HL-60/S4 treated with retinoic acid at 250 ng/mL for 4 days and 3 days (cell line): ENCODE measurements around the gene MFNG.

Source experiments
- in situ Hi-C: fragments of 300-500 bp; cut with MboI; formaldehyde crosslinking; loops from 2 replicates; pipeline ENCODE4 v1.7.0; 2022; ENCODE audit warnings: low sequenced_read_pairs

Gene MFNG

DNA sequence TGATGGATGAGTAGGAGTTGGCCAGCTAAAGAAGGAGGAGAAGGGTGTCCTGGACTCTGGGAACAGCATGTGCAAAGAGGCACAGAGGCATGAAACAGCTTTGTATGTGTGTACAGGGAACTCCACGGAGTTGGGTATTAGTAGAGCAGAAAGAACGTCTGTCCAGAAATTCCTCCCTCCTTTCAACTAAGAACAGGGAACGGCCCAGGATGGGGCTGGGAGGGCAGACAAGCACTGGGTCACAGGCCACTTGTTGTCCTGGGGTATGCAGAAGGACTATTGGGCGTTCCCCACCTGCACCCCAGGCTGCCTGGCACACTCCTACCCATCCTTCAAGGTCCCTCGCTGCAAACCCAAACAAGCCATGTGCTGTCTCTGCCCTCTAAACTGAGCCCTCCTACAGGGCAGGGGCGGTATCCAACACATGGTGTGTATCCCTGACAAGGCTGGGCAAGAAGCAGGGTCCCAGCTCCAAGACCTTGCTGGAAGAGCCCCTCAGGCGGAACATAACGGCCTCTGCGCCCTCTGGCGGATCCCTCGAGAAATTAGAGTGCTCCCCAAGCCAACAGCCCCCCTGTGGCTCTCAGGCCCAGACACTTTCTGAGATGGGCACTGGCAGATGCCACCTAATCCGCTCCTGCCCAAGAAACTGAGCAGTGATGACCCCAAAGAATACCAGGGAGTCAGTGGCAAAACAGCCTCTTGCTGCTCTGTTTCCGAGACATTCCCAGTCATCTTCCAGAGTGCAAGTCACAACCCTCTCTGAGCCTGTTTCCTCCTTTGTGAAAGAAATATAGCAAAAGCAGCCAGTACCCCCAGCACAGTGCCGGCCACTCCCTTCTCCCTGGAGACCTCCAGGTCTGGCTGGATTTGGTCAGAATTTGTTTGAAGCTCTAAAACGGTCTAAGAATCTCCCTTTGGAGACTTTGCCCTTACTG, 57.3 kb downstream of the MFNG start:
- in situ Hi-C loops: no loop called here

DNA sequence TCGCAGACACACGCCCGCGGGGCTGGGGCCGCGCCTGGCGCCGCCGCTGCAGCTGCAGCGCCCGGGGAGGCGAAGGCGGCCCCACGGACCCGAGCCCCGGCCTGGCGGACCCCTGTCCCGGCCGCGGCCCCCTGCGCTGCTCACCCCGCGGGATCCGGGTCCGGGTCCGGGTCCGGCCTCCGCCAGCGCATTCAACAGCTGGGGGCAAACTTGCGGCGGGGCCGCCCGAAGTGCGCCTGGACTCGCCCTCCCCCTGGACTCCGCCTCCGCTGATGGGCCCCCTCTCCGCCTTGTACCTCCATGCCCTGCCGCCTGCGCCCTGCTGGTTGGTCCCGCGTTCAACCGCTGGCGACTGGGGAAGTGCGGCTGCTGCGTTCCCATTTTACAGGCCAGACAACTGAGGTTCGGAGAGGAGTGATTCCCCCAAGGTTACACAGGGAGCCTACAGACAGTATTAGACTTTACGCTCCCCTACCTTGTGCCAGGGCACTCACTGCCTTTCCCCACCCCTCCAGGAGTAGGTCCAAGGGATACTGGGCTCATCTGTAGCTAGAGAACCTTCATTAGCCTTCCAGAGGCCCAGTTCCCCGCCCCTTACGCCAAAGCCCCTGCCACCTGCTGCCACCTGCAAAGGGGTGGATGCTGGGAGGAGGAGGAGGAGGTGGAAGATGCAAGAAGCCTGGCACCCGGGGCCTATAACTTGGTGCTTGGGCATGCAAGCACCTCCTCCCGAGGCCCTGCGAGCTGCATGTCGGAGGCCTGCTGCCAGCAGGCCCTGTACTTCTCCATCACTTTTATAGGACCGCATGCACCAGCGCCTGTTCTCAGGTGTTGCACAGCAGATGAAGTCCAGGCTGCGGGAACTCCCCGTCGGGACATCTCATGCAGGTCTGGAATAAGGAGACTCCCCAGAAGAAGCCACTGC, 58.2 kb downstream of the MFNG start:
- in situ Hi-C loops: no loop called here

DNA sequence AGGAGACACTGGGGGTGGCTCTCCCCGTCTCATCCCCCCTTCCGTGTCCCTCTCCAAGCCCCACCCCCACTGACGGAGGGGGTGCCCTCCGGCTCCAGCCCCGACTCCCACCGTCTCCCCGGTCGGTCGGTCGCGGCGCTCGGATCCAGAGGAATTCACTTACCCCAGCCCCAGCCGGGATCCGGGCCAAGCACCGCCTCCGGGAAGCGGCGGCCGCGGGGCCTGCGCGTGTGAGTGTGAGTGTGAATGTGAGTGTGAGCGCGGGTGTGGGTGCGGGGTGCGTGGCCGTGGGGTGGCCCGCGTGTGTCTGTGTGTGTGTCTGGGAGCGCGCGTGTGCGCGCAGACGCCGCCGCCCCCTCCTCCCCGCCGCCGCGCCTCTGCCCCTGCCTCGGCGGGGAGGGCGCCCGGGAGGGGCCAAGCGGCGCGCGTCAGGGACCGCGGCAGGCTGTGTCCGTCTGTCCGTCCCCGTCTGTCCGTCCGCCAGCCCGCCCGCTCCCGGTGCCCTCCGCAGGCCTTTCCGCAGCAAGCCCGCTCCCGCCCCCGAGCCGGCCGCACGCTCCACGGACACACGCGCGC, 59.0 kb downstream of the MFNG start, which contains the start of gene ELFN2:
Gene ELFN2 (minus strand): TSS at position 345 of the 576 bp plus-strand sequence. CDS start 51,945 bp downstream, outside the sequence.
- in situ Hi-C loops: no loop called here

DNA sequence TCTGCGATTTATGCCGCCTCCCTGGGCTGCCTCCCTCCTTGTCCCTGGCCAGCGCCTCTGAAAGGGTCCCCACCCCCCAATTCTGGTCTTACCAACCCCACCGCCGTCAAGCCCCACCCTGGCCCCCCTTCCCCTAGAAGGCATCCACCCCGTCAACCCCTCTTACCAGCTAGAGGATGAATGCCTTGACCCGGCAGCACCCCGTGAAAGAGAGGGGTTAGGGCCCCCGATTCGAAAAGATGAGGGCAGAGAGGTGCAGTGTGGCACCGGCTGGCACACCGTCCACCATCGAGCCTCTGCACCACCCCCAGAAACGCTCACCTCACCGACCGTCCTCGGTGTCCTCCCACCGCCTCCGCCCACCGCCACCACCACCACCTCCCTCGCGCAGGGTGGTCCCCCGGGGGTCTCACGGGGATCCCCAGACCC, 59.5 kb downstream of the MFNG start:
- in situ Hi-C loops: no loop called here

DNA sequence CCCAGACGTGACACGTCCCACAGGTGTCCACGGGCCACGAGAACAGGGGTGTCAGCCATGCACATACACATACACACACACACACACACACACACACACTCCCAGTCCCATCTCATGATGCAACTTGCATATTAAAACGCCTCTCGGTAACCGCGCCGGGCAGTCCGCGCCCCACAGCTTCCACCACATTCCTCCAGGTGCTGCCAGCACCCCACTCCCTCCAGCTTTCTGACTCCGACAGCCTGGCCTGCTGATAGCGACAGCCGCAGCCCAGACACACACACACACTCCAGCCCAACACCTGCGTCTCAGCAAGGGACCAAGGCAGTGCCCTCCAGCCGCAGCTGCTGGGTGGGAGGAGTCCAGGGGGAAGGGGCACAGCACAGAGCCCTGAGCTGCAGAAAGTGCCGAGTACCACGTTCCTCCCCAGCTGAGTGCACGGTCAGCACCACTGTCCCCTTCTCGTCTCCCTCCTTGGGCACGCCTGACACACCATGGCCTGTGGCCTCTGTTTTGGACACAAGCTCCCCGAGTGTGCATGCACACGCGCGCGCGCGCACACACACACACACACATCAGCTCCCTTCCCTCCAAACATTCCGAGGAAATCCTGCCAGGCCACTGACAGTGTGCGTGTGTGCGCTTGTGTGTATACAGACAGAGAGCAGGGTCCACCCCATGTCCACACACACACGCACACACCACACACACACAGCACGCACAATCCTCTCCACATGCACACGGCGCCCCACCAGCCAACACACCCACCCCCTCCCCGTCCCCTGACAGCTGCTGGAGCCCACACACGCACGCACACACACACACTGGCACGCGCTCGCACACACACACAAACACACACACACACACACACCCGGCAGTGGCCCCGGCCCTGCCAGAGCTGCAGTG, 60.1 kb downstream of the MFNG start:
- in situ Hi-C loops: no loop called here

DNA sequence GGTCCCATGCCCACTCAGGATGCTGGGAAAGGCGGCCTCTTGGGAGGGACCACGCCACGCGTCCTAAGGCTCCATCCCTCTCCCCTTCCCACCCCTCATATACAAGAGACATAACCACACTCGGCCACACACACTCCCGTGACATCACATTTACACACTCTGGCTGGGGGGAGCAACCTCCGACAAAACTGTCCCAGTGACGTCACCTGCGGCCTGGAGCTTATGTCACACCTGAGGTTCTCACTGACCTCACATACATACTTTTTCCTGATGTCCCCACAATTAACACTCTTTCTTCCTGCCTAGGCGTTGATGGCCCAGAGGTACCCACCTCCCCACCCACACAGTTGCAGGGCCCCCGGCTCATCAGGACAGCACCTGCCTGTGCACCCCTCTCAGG, 60.8 kb downstream of the MFNG start:
- in situ Hi-C loops: no loop called here

DNA sequence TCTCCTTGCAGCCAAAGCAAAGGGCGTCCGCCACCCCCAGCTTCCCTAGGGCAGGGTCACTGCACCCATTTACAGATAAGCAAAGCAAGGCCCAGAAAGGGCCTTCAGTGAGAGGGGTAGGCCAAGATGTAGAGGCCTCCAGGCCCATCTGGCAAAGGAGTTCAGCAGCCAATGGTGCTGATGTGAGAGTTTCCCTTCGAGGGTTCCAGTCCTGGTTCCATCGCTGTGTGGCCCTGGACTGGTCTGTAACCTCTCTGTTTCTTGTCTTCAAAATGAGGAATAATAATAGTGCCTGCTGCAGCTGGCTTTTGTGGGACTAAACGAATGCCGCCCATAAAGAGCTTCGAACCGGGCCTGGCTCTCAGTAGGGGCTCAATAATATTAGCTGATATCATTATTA, 62.9 kb downstream of the MFNG start:
- in situ Hi-C loops: no loop called here

DNA sequence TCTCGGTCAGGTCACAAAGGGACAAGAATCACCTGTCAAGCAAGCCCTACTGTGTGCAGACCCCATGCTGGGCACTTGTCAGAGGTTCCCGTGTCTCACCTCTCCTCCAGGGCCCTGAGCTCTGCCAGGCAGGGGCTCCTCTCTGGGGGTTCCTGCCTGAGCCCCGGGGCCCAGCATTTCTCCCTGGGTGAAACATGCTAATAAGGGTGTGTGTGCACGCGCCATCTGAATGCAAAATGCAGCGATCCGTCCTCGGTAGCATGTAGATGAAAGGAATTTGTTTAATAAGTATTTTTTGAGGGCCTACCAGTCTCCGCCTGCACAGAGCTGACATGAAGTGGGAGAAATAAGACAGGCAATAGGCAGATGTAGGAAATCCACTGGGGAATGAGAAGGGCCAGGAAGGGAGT, 64.7 kb downstream of the MFNG start:
- in situ Hi-C loops: no loop called here

DNA sequence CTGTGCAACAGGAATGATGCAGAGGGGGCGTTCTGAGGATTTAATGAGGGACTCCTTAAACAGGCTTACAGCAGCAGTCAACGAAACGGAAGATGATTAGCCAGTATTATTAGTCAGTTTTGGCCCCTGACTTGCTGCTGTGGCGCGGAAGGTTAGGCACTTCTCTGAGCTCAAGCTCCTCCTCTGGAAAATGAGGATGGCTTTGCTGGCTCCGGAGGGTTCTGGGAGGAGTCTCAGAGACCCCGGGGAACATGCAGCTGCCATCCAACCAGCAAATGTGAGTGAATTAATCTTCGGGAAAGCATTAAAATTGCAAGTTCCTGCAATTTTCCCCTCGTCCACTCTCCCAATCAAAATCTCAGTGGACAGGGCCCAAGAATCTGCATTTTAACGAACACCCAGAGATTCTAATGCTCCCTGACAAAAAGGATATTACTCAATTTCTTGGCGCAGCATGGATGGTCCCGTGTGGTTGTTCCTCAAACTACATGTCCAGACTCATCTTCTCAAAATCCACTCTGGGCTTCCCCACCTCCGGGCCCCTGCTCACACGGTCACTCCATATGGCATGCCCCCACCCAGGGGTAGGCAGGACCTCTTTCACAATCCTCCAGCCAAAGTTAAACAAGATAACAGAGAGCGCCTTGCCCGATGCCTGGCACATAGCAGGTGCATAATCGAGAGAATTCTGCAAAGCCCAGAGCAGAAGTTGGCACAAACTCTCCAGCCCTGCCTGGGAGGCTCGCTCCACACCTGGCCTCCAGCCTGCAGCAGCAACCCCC, 65.3 kb downstream of the MFNG start:
- in situ Hi-C loops: no loop called here

DNA sequence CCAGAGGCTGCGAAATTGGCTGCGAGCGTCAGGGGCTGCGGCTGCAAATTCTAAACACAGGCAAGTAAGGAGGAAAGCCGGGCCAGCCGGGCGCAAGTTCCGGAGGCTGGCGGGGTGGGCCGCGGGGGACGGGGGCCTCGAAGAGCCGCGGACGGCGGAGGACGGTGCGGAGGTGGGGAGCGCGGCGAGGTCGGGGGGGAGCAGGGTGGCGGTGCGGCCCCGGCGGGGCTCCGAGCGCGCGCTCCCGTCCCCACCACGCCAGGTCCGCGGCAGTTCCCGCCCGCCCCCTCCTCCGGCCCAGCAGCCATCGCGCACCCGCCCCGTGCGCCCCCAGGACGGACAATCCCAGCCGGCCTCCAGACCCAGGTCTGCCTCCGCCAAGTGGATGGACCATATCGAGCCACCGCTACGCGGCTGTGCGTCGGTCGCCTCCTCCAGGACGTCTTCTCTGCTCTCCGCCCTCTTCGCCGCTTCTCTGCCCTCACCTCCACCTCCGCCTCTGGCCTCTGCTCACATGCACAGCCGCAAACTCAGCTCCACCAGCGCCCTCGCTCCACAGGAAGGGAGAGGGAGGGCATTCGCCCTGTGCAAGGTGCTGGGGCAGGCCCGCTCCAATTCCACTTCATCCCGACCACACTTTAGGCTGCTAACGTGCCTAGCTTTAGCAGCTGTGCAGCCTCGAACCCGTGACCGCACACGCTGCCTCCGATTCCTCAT, 66.1 kb downstream of the MFNG start:
- in situ Hi-C loops: no loop called here

DNA sequence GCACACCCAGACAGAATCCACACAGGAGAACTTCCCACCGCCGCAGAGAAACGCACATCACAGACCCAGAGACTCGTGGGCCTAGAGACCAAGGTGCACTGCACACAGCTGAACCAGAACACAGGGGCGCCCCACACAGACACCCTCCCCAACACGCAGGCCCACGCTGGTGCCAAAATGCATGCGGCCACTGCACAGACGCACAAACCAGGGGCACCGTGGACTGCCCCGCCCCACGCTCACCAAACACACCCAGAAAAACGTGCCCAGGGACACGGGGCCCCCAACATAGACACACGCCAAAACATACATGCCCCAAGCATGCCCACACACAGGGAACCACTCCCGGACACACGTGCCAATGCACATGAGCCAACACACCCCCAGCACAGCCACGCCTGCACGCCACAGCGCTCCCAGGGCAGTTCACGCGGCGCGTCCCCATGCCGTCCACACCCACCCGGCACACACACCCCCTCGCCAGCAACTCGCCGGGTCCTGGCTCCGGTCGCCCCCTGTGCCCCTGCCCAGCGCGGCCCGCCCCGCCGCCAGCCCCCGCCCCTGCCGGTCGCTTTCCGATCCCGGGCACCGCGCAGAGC, 66.7 kb downstream of the MFNG start:
- in situ Hi-C loops: no loop called here
